Fibroblast of pulmonary artery (primary cell): ENCODE data around the gene TRIM22.
A peak's percentile ranks its signal among the peaks of the same experiment; 100 is the strongest.
"Not testable (repeated sequence)": the region's sequence is repeated elsewhere in the genome, so short reads cannot be mapped to it uniquely, and the experiment has no call there.

Experiments used
- DNase-seq: peaks from one replicate; pipeline ENCODE4 v3.0.0-alpha.2; 2010; ENCODE audit warnings: low read depth
- H3K4me3 ChIP-seq: replicated peaks from 2 replicates; pipeline ENCODE4 v1.5.1; 2011; ENCODE audit warnings: low read depth, mild to moderate bottlenecking, control low read depth, low read length, moderate library complexity
- TF ChIP-seq, protein P1 (sequence below): IDR thresholded peaks from 2 replicates; pipeline ENCODE4 v1.5.1; 2011; ENCODE audit warnings: mild to moderate bottlenecking, control low read depth, low read length, inconsistent platforms; ENCODE audit errors: missing control alignments

The TRIM22 gene

DNA sequence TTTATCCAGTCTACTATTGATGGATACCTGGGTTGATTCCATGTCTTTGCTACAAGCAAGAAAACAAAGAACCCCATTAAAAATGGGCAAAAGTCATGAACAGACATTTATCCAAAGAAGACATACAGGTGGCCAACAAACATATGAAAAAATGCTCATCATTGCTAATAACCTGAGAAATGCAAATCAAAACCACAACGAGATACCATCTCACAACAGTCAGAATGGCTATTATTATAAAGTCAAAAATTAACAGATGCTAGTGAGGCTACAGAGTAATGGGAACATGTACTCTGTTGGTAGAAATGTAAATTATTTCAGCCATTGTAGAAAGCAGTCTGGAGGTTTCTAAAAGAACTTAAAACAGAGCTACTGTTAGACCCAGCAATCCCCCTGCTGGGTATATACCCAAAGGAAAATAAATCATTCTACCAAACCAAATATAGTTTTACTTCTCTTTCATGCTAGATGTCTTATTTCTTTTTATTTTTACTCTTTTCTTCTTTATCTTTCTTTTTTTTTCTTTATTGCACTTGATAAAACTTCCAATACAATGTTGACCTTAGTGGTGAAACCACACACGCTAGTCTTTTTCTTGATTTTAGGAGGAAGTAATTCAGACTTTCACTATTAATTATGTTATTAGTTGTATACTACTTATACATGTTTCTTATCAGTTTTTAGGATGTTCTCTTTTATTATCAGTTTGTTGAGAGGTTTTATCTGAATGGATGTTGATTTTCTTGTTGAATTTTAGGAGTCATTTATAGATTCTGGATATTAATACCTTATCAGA lies 14.3 kb downstream of the TRIM22 start:
- DNase-seq, result no peak
- TF ChIP-seq, protein P1, sequence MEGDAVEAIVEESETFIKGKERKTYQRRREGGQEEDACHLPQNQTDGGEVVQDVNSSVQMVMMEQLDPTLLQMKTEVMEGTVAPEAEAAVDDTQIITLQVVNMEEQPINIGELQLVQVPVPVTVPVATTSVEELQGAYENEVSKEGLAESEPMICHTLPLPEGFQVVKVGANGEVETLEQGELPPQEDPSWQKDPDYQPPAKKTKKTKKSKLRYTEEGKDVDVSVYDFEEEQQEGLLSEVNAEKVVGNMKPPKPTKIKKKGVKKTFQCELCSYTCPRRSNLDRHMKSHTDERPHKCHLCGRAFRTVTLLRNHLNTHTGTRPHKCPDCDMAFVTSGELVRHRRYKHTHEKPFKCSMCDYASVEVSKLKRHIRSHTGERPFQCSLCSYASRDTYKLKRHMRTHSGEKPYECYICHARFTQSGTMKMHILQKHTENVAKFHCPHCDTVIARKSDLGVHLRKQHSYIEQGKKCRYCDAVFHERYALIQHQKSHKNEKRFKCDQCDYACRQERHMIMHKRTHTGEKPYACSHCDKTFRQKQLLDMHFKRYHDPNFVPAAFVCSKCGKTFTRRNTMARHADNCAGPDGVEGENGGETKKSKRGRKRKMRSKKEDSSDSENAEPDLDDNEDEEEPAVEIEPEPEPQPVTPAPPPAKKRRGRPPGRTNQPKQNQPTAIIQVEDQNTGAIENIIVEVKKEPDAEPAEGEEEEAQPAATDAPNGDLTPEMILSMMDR, result no peak

DNA sequence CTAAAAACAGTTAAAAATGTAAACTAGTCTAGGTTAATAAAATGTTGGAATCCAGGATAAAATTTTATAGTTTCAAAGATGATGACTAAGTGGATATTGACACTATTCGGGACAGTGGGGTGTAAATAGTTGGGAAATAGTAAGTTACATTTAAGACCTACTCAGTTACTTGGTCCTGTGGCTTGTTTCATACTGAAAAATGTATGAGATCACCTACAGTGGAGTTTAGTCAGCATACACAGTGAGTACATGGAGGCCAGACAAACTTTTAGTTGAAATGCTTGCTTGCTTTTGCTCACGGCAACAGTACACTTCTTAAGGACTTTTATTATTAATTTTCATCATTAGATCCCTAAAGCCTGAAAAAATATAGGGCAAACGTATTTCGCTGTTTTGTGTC lies 16.1 kb downstream of the TRIM22 start:
- no peak overlapping the region for H3K4me3 ChIP-seq
- TF ChIP-seq, protein P1, result no peak
- DNase-seq, result no peak

More for the DNA sequence above, 14.3 kb downstream of the TRIM22 start:
- no peak overlapping the region for H3K4me3 ChIP-seq

DNA sequence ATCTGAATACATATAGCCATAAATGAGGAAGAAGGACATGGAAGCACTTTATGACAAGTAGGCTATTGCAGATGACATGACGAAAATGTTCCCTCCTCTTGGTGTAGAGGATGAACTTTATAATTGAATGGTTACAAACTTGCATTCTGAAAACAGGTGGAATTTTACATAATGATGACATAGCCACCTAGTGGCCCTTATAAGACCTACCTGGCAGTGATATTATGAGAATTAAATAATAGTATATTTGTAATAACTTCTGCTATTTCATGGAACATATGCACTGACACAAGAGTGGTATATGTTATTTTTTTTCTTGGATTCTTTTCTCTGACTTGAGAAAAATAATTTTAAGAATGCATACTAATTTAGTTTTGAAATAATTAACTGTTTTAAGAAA lies 22.9 kb downstream of the TRIM22 start:
- TF ChIP-seq, protein P1, result peak; percentile 46
- DNase-seq, result peak; percentile 25
- no peak overlapping the region for H3K4me3 ChIP-seq

DNA sequence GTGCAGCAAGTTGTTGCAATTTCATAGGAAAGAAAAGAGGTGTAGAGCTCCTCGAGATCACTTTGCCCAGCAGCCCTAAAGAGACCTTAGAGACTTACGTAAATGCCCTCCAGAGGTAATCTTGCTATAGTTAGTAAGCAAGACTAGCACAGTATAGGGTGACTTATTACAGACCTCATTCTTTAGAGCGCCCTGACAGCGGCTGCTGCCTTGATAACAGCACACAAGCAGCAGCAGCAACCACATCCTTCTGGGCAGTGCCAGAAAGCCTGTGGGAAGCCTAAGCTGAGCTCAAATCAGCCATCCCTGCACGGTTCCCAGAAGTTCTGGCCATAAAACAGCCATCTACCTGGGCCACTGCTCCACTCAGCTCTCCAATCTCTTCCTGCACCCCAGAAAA lies 24.1 kb downstream of the TRIM22 start:
- DNase-seq, result peak; percentile 8
- TF ChIP-seq, protein P1, result no peak
- H3K4me3 ChIP-seq, result no peak overlapping the region

DNA sequence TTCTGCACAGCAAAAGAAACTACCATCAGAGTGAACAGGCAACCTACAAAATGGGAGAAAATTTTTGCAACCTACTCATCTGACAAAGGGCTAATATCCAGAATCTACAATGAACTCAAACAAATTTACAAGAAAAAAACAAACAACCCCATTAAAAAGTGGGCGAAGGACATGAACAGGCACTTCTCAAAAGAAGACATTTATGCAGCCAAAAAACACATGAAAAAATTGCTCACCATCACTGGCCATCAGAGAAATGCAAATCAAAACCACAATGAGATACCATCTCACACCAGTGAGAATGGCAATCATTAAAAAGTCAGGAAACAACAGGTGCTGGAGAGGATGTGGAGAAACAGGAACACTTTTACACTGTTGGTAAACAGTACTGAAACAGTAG lies 26.9 kb downstream of the TRIM22 start:
- not testable (repeated sequence) for DNase-seq, H3K4me3 ChIP-seq

DNA sequence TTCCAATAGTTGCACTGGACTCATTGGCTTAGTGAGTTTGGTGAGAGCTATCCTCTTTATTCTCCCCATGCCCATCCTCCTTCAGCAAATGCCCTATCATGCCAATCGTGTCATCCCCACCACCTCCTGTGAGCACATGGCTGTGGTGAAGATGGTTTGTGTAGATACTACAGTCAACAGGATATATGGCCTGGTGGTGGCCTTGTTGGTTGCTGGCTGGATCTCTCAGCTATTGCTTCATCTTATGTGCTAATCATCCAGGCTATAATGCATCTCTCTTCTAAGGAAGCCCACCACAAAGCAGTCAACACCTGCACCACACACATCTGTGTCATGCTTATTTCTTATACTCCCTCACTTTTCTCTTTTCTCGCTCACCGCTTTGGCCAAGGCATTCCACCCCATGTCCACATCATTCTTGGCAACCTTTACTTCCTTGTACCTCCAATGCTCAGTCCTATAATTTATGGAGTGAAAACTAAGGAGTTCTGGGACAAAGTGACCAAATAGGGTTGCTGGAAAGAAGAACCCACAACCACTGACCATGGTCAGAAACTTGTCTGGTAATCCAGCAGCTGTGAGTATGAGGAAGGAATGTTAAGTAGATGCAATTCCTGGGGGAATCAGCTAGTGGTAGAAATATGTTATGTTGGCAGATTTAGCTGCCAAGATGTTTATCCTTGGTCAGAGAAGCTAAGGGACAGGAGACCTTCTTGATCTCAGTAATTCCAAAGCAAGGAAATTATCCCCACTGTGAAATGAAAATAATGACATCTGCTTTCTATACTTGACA lies 30.3 kb downstream of the TRIM22 start:
- H3K4me3 ChIP-seq, result no peak overlapping the region
- no peak for DNase-seq
- TF ChIP-seq, protein P1, result no peak

DNA sequence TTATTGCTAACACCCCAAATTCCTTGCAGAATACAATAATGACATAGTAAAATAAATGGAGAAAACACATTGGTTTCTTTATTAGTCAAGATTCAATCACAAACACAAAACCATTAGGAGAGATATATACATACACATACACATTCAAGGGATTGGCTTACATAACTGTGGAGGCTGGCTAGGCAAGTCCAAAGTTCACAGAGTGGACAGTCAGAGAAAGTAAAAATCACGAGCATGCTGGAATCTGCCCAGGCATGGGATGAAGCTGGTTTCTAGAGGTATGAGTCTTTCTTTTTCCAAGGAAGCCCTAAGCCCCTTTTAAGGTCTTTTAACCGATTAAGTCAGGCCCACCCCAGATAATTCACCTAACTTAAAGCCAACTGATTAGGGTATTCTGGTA lies 33.0 kb downstream of the TRIM22 start:
- no peak overlapping the region for H3K4me3 ChIP-seq
- DNase-seq, result no peak

More for the DNA sequence above, 33.0 kb downstream of the TRIM22 start:
- TF ChIP-seq, protein P1, result no peak
